Body of pancreas (tissue), 4 donors: Measurements from ENCODE around the gene ADCY2.

Experiments used
- CTCF ChIP-seq, 7 experiments: fragments of 450-650 bp in 4 of 7; fragments of 200-600 bp in 3 of 7; sonication (generic) in 3 of 7; IDR thresholded peaks; one replicate each; pipeline ENCODE4 v1.5.1; 2016 to 2019; ENCODE audit warnings: antibody characterized with exemption in 7 of 7
- POLR2A ChIP-seq, 3 donors: fragments of 450-650 bp; IDR thresholded peaks; one replicate each; pipeline ENCODE4 v1.6.1; 2016; ENCODE audit warnings: antibody characterized with exemption in 3 of 3, mild to moderate bottlenecking in 2 of 3

GRCh38 chr5:7434914-7435313 lies 39.0 kb downstream of the ADCY2 start:
- no peak for TF ChIP-seq CTCF (IDR thresholded peaks at IDR 0.05)
- TF ChIP-seq POLR2A (IDR thresholded peaks at IDR 0.05), result no peak
